Natural killer cell (primary cell): ENCODE data around the gene OLFML2B. TPM values are rescaled to one million over a fixed set of nuclear protein-coding genes. Genes with fewer than 3 reads are reported as not detected.

Source experiments
- ATAC-seq, 3 donors: fragments of 150-1000 bp in 2 of 3; fragments of 200-7000 bp in 1 of 3; cut with Tn5 transposase; 1 replicate in 1 of 3; 2 replicates in 2 of 3; pipeline ENCODE4 v1.10.0; 2021; ENCODE audit warnings: mild to moderate bottlenecking in 2 of 3, moderate library complexity in 2 of 3
- DNase-seq, 2 donors: peaks; one replicate each; pipeline versions ENCODE4 v3.0.0 to v3.0.0-alpha.2; 2013 to 2021; ENCODE audit warnings: mixed read lengths in 1 of 2
- H3K27ac ChIP-seq: one replicate; pipeline ENCODE4 v1.5.1; 2013; ENCODE audit warnings: mild to moderate bottlenecking, low read length
- H3K27me3 ChIP-seq: one replicate; pipeline ENCODE4 v1.6.1; 2013; ENCODE audit warnings: low read length; ENCODE audit not compliant: control insufficient read depth, insufficient read depth
- H3K36me3 ChIP-seq: one replicate; pipeline ENCODE4 v1.6.1; 2013; ENCODE audit warnings: low read length; ENCODE audit not compliant: control insufficient read depth, insufficient read depth
- H3K4me1 ChIP-seq: one replicate; pipeline ENCODE4 v1.6.1; 2013; ENCODE audit warnings: low read length; ENCODE audit not compliant: control insufficient read depth, insufficient read depth
- H3K4me3 ChIP-seq: one replicate; pipeline ENCODE4 v1.5.1; 2013; ENCODE audit warnings: low read length
- H3K9me3 ChIP-seq: one replicate; pipeline ENCODE4 v1.6.1; 2013; ENCODE audit warnings: low read length; ENCODE audit not compliant: control insufficient read depth, insufficient read depth
- H3K27ac Mint-ChIP-seq, 2 donors: one replicate each; pipeline ENCODE4 v1.8.0; 2022; ENCODE audit warnings: mild to moderate bottlenecking in 2 of 2, mixed read lengths in 2 of 2, moderate library complexity in 1 of 2
- H3K27me3 Mint-ChIP-seq, 2 donors: one replicate each; pipeline ENCODE4 v1.8.0; 2022; ENCODE audit warnings: low read depth in 2 of 2, mixed read lengths in 2 of 2
- H3K36me3 Mint-ChIP-seq: one replicate; pipeline ENCODE4 v1.8.0; 2022; ENCODE audit warnings: mixed read lengths
- H3K4me1 Mint-ChIP-seq, 2 donors: one replicate each; pipeline ENCODE4 v1.8.0; 2022; ENCODE audit warnings: mixed read lengths in 2 of 2
- H3K4me3 Mint-ChIP-seq: one replicate; pipeline ENCODE4 v1.8.0; 2022; ENCODE audit warnings: mild to moderate bottlenecking, moderate library complexity, mixed read lengths
- H3K9me3 Mint-ChIP-seq, 2 donors: one replicate each; pipeline ENCODE4 v1.8.0; 2022; ENCODE audit warnings: mixed read lengths in 2 of 2
- WGBS: methylation state at CpG from one replicate; pipeline ENCODE4 v1.1.7; 2013; ENCODE audit warnings: missing lambda C conversion rate; ENCODE audit not compliant: insufficient coverage; 5-methylcytosine and 5-hydroxymethylcytosine counted together
- intact Hi-C: fragments of 100-400 bp; cut with micrococcal nuclease; formaldehyde crosslinking; loops from one replicate; pipeline ENCODE4 v1.14.2; 2022
- total RNA-seq, 4 donors: library from RNA; stranded (reverse); fragments of 120-200 nt in 1 of 4; gene quantifications; one replicate each; pipeline versions ENCODE4 v1.2.3 to v1.2.4, GENCODE V29; 2013 to 2022
- TF ChIP-seq, protein P1 (sequence below): fragments of 200-600 bp; IDR thresholded peaks from one replicate; pipeline ENCODE4 v1.8.0; 2022; ENCODE audit warnings: antibody characterized with exemption

Gene OLFML2B
- total RNA-seq, 3 donors from 2014 or later (not counting 1 experiment from before 2014, with no cell fraction given): 0.33 TPM; not detected in 2

DNA sequence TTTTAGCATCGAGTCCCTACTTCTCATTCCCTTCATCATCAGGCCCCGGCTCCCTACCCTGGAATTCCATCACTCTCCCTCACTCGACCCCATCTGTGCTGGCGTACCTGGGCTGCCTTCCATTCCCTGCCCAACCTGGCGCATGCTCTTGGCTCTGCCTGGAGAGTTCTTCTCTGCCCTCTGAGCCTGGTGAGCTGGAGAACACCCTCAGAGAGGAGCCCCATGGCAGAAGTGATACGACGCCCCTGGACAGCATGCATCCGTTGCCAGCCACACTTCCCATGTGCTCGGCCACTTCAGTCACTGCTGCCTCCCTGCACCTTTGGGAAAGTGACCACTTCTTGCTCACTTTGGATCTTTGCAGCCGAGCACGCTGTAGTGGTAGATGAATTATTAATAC is 30.1 kb downstream of the OLFML2B start:
- 79% methylated on average over 9 of the region's 11 CpGs for WGBS
- Histone ChIP-seq H3K36me3 (no peaks in the 10 kb centered on the region), H3K4me1 (peaks cover 5% of the 10 kb centered on the region), H3K27ac (no peak overlapping the region), H3K27me3 (no peaks in the 10 kb centered on the region), H3K4me3 (no peak overlapping the region), H3K9me3 (no peaks in the 10 kb centered on the region)
- TF ChIP-seq, protein P1, sequence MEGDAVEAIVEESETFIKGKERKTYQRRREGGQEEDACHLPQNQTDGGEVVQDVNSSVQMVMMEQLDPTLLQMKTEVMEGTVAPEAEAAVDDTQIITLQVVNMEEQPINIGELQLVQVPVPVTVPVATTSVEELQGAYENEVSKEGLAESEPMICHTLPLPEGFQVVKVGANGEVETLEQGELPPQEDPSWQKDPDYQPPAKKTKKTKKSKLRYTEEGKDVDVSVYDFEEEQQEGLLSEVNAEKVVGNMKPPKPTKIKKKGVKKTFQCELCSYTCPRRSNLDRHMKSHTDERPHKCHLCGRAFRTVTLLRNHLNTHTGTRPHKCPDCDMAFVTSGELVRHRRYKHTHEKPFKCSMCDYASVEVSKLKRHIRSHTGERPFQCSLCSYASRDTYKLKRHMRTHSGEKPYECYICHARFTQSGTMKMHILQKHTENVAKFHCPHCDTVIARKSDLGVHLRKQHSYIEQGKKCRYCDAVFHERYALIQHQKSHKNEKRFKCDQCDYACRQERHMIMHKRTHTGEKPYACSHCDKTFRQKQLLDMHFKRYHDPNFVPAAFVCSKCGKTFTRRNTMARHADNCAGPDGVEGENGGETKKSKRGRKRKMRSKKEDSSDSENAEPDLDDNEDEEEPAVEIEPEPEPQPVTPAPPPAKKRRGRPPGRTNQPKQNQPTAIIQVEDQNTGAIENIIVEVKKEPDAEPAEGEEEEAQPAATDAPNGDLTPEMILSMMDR: no peak
- no peaks in the 10 kb centered on the region for H3K36me3 Mint-ChIP-seq
- no peak overlapping the region for H3K4me3 Mint-ChIP-seq
- DNase-seq: no peak
- no peak overlapping the region for H3K27ac Mint-ChIP-seq
- ATAC-seq: no peak
- H3K4me1 Mint-ChIP-seq: peaks cover 0 to 3% of the 10 kb centered on the region in 2 donors
- peaks cover 13 to 22% of the 10 kb centered on the region in 2 donors for H3K27me3 Mint-ChIP-seq
- intact Hi-C loops: no loop called here
- H3K9me3 Mint-ChIP-seq: no peaks in the 10 kb centered on the region

DNA sequence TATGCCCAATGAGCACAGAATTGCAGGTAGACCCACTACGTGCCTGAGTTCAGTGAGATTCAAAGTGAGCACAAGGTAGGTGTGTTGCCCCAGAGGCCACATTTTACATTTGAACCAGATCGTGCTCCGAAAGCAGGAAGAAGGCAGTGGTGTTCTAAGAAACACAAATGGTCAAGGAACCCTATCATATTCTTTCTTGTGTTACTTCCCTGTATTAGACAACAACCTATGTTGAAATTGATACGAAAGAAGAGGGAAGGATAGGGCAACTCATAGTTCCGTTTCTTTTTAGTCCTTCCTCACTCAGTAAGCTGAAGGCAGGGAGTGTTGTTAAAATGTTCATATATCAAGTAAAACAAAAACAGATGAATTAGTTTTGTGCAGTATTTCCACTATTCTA is 33.9 kb downstream of the OLFML2B start:
- DNase-seq: no peak
- ATAC-seq: no peak
- Histone ChIP-seq H3K4me1 (peaks cover 5% of the 10 kb centered on the region), H3K27me3 (no peaks in the 10 kb centered on the region), H3K9me3 (no peaks in the 10 kb centered on the region), H3K27ac (no peak overlapping the region), H3K4me3 (no peak overlapping the region), H3K36me3 (no peaks in the 10 kb centered on the region)
- Mint-ChIP-seq H3K4me3 (no peak overlapping the region), H3K4me1 (peaks cover 0 to 5% of the 10 kb centered on the region in 2 donors), H3K27me3 (peaks cover 15 to 18% of the 10 kb centered on the region in 2 donors), H3K27ac (no peak overlapping the region), H3K9me3 (peaks cover 2 to 3% of the 10 kb centered on the region in 2 donors), H3K36me3 (no peaks in the 10 kb centered on the region)
- intact Hi-C loops: no loop called here
- 90% methylated on average over 3 of the region's 5 CpGs for WGBS
- TF ChIP-seq, protein P1: no peak

- no peak for ATAC-seq
- no peak for DNase-seq
- H3K9me3 ChIP-seq: no peaks in the 10 kb centered on the region
- no peaks in the 10 kb centered on the region for H3K27me3 ChIP-seq
- peaks cover 0 to 5% of the 10 kb centered on the region in 2 donors for H3K4me1 Mint-ChIP-seq
- H3K27me3 Mint-ChIP-seq: peaks cover 15 to 18% of the 10 kb centered on the region in 2 donors
- no peak overlapping the region for H3K4me3 Mint-ChIP-seq
- intact Hi-C loops: no loop called here
- no peak overlapping the region for H3K27ac Mint-ChIP-seq
- H3K4me3 ChIP-seq: no peak overlapping the region
- H3K36me3 ChIP-seq: no peaks in the 10 kb centered on the region
- H3K4me1 ChIP-seq: peaks cover 5% of the 10 kb centered on the region
- no peak overlapping the region for H3K27ac ChIP-seq
- peaks cover 2 to 3% of the 10 kb centered on the region in 2 donors for H3K9me3 Mint-ChIP-seq
- H3K36me3 Mint-ChIP-seq: no peaks in the 10 kb centered on the region
- TF ChIP-seq, protein P1: no peak
Observed at GRCh38 chr1:161989108-161989507, 34.6 kb downstream of the OLFML2B start.

- intact Hi-C loops: no loop called here
- H3K4me3 ChIP-seq: no peak overlapping the region
- H3K27ac Mint-ChIP-seq: no peak overlapping the region
- H3K36me3 Mint-ChIP-seq: no peaks in the 10 kb centered on the region
- no peak overlapping the region for H3K27ac ChIP-seq
- no peak overlapping the region for H3K4me3 Mint-ChIP-seq
- peaks cover 5% of the 10 kb centered on the region for H3K4me1 ChIP-seq
- no peaks in the 10 kb centered on the region for H3K27me3 ChIP-seq
- TF ChIP-seq, protein P1: no peak
- H3K4me1 Mint-ChIP-seq: peaks cover 0 to 5% of the 10 kb centered on the region in 2 donors
- peaks cover 10 to 16% of the 10 kb centered on the region in 2 donors for H3K27me3 Mint-ChIP-seq
- 81% methylated on average over 4 of the region's 5 CpGs for WGBS
- DNase-seq: no peak
- peaks cover 2 to 3% of the 10 kb centered on the region in 2 donors for H3K9me3 Mint-ChIP-seq
- no peaks in the 10 kb centered on the region for H3K9me3 ChIP-seq
- ATAC-seq: no peak
- H3K36me3 ChIP-seq: no peaks in the 10 kb centered on the region
Observed at GRCh38 chr1:161988413-161988812, 35.3 kb downstream of the OLFML2B start.
